T-helper 2 cell treated with Interferon-gamma antibody and Interleukin-4, amounts not matched to agents 5 μg/mL and 100 μg/mL, for 36 hours (primary cell): ENCODE data around the gene MCF2L2.

Experiments
- DNase-seq: peaks from one replicate; pipeline ENCODE4 v3.0.0; 2021; ENCODE audit warnings: low spot score
- H3K27ac Mint-ChIP-seq: one replicate; pipeline ENCODE4 v1.8.0; 2021; ENCODE audit warnings: mild to moderate bottlenecking, mixed read lengths
- H3K27me3 Mint-ChIP-seq: one replicate; pipeline ENCODE4 v1.8.0; 2021; ENCODE audit warnings: low read depth, mixed read lengths
- H3K36me3 Mint-ChIP-seq: one replicate; pipeline ENCODE4 v1.8.0; 2021; ENCODE audit warnings: low read depth, mixed read lengths
- H3K4me1 Mint-ChIP-seq: one replicate; pipeline ENCODE4 v1.8.0; 2021; ENCODE audit warnings: low read depth, mixed read lengths
- H3K4me3 Mint-ChIP-seq: one replicate; pipeline ENCODE4 v1.8.0; 2022; ENCODE audit warnings: mild to moderate bottlenecking, moderate library complexity, mixed read lengths
- H3K9me3 Mint-ChIP-seq: one replicate; pipeline ENCODE4 v1.8.0; 2021; ENCODE audit warnings: mixed read lengths

Gene MCF2L2

DNA sequence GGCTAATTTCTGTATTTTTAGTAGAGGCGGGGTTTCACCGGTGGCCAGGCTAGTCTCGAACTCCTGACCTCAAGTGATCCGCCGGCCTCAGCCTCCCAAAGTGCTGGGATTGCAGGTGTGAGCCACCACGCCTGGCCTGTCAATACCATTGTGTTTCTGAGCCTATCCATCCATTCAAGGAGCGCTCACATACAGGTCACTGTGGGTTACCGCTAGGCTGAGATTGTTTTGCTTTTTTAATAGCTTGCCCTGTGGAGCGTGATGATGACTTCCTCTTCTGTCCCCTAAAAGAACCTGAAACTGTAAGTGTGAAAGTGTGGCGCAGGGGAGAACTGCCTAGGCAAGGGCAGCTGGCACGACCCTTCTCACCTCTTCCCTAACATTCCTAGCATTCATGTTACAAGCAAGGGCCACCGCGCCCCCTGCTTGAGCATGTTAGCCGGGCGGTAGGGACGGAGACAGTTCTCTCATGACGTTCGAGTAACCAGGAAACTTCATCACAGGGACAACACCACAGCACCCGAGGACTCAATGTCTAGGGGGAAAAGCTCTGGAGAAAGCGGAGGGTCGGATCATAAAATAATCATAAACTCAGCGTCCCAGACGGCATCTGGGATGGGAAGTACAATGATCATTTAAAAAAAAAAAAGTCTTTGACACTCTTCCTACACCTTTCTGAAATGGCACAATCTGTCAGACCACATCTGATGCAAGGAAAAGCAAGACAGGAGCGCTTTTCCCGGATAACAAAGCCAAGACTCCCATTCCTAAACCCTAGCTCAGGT, 266.7 kb downstream of the MCF2L2 start:
- peaks cover 12% of the 10 kb centered on the region for H3K4me1 Mint-ChIP-seq
- peak overlapping the region; percentile 68 for H3K27ac Mint-ChIP-seq
- H3K27me3 Mint-ChIP-seq, result peaks cover 5% of the 10 kb centered on the region
- H3K9me3 Mint-ChIP-seq, result no peaks in the 10 kb centered on the region
- no peak for DNase-seq
- no peaks in the 10 kb centered on the region for H3K36me3 Mint-ChIP-seq
- peak overlapping the region; percentile 86 for H3K4me3 Mint-ChIP-seq

DNA sequence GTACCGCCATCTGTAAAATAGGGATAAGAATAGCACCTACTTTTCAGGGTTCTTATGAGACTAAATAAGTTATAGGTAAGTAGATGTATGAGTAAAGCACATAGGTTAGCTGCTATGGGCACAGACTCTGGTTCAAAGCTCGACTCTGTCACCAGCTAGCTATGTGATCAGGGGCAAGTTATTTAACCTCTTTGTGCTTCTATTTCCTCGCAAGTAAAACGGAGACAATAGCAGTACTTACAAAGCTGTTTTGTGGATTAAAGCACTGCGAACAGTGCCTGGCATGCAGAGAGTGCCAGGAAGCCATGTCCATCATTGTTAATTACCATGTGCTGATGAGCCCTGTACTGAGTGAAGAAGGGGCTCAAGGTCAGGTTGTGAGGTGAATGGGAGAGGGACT, 267.8 kb downstream of the MCF2L2 start:
- no peak overlapping the region for H3K27ac Mint-ChIP-seq
- H3K4me1 Mint-ChIP-seq, result peaks cover 12% of the 10 kb centered on the region
- no peak for DNase-seq
- H3K9me3 Mint-ChIP-seq, result no peaks in the 10 kb centered on the region
- H3K27me3 Mint-ChIP-seq, result peaks cover 5% of the 10 kb centered on the region
- H3K4me3 Mint-ChIP-seq, result no peak overlapping the region
- H3K36me3 Mint-ChIP-seq, result no peaks in the 10 kb centered on the region

DNA sequence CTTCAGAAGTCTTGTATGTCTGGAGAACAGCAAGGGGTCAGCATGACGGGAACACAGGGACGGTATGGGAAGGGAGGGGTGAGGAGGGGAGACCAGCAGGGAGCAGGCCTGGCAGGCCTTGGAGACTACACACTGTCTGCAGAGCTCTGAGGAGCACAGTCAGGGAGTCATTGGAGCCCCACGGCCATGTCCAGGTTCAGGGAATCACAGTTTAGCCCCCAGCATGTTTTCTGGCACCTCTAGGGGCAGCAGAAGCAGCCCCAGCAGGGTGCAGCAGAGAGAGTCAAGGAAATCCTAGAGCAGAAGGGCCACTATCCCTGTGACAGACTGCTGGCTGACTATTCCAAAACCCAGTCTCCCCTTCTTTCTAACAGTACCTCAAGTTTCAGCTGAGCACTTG, 269.1 kb downstream of the MCF2L2 start:
- DNase-seq, result no peak
- H3K27me3 Mint-ChIP-seq, result peaks cover 5% of the 10 kb centered on the region
- no peaks in the 10 kb centered on the region for H3K36me3 Mint-ChIP-seq
- no peaks in the 10 kb centered on the region for H3K9me3 Mint-ChIP-seq
- peaks cover 12% of the 10 kb centered on the region for H3K4me1 Mint-ChIP-seq
- no peak overlapping the region for H3K4me3 Mint-ChIP-seq
- H3K27ac Mint-ChIP-seq, result no peak overlapping the region

DNA sequence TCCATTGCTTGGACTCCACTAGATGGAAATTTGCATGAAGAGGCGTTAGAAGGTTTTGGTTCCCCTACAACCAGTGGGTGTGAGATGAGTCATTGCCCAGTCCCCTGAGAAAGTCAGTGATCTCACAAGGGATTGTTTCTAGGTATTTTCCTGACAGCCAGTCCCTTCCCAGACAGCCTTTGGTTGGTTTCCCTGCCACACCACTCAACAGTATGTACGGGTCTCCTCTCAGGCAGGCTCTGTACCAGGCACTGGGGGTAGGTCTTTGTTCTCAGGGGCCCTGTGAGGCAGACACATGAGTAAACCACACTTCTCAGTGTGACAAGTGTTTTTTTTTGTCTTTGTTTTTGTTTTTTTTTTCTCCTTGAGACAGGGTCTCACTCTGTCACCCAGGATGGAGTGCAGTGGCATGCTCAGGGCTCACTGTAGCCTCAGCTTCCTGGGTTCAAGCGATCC, 269.8 kb downstream of the MCF2L2 start:
- Mint-ChIP-seq H3K27me3 (peaks cover 5% of the 10 kb centered on the region), H3K4me3 (no peak overlapping the region), H3K36me3 (no peaks in the 10 kb centered on the region), H3K4me1 (peaks cover 12% of the 10 kb centered on the region), H3K27ac (no peak overlapping the region), H3K9me3 (no peaks in the 10 kb centered on the region)
- DNase-seq, result peak; percentile 74

- H3K4me1 Mint-ChIP-seq, result peaks cover 12% of the 10 kb centered on the region
- DNase-seq, result no peak
- no peaks in the 10 kb centered on the region for H3K9me3 Mint-ChIP-seq
- H3K27me3 Mint-ChIP-seq, result peaks cover 5% of the 10 kb centered on the region
- H3K27ac Mint-ChIP-seq, result no peak overlapping the region
- H3K36me3 Mint-ChIP-seq, result no peaks in the 10 kb centered on the region
- no peak overlapping the region for H3K4me3 Mint-ChIP-seq
Measured at GRCh38 chr3:183158113-183158512, 270.3 kb downstream of the MCF2L2 start.

GRCh38 chr3:183156266-183156665, 272.2 kb downstream of the MCF2L2 start:
- no peak for DNase-seq
- Mint-ChIP-seq H3K9me3 (no peaks in the 10 kb centered on the region), H3K27me3 (no peaks in the 10 kb centered on the region), H3K36me3 (no peaks in the 10 kb centered on the region), H3K27ac (no peak overlapping the region), H3K4me3 (no peak overlapping the region), H3K4me1 (peaks cover 4% of the 10 kb centered on the region)

DNA sequence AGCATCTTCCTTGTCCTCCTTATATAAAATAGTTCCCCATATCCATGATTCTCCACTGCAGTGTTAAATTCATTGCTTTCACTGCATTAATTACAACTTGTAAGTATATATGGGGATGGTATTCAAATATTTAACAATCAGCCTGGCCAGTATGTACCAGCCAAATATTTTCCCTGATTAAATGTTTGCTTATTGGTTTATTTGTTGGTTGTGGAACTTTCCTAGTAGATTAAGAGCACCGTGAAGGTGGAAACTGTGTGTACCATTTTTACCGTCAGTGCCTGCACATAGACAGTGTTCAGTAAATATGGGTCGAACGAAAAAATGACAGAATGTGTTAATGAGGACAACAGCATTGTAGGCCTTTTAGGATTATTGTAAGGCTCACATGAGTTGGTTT, 272.9 kb downstream of the MCF2L2 start:
- Mint-ChIP-seq H3K4me3 (no peak overlapping the region), H3K27ac (no peak overlapping the region), H3K4me1 (peaks cover 4% of the 10 kb centered on the region), H3K27me3 (no peaks in the 10 kb centered on the region), H3K9me3 (no peaks in the 10 kb centered on the region), H3K36me3 (no peaks in the 10 kb centered on the region)
- DNase-seq, result no peak

DNA sequence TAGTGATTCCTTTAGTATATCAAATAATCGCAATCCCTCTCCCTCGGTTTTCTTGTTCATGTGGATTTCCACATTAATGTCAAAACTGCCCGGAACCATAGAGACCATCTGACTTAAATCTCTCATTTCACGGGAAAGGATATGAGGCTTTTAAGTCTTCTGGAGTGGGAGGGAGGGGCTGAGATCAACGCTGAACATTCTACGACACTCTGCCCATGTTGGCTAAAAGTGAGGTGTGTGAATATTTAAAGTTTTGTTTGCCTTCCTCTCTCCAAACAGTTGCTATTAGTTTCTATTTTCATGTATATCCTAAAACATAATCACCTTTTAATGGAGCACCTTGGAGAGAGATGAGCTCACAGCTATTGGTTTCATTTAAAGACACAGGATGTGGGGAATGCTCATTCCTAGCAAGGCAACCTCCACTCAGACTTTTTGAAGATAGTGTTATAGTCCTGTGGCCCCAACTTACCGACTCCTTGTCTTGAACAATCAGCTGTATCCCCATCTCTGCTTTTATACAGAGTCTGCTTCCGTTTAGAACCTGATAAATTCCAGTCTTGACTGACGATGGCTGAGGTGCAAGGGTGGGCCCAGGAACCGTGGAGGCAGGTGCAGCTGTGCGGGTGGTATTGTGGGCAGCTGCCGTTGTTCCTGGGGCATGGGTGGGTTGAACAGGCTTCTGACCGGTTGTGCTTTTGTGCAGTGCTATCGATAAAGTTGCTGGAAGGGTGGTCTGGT, 275.0 kb downstream of the MCF2L2 start:
- Mint-ChIP-seq H3K4me1 (no peaks in the 10 kb centered on the region), H3K27me3 (no peaks in the 10 kb centered on the region), H3K27ac (no peak overlapping the region), H3K9me3 (no peaks in the 10 kb centered on the region), H3K4me3 (no peak overlapping the region), H3K36me3 (no peaks in the 10 kb centered on the region)
- no peak for DNase-seq

GRCh38 chr3:183151821-183152351, 276.5 kb downstream of the MCF2L2 start:
- DNase-seq, result no peak
- no peaks in the 10 kb centered on the region for H3K9me3 Mint-ChIP-seq
- no peaks in the 10 kb centered on the region for H3K27me3 Mint-ChIP-seq
- H3K27ac Mint-ChIP-seq, result no peak overlapping the region
- no peaks in the 10 kb centered on the region for H3K4me1 Mint-ChIP-seq
- H3K4me3 Mint-ChIP-seq, result no peak overlapping the region
- H3K36me3 Mint-ChIP-seq, result no peaks in the 10 kb centered on the region

- no peak for DNase-seq
- Mint-ChIP-seq H3K27ac (no peak overlapping the region), H3K36me3 (no peaks in the 10 kb centered on the region), H3K4me1 (no peaks in the 10 kb centered on the region), H3K9me3 (no peaks in the 10 kb centered on the region), H3K4me3 (no peak overlapping the region), H3K27me3 (no peaks in the 10 kb centered on the region)
Measured at GRCh38 chr3:183151086-183151485, 277.3 kb downstream of the MCF2L2 start.

- Mint-ChIP-seq H3K4me3 (no peak overlapping the region), H3K27ac (no peak overlapping the region), H3K36me3 (no peaks in the 10 kb centered on the region), H3K27me3 (no peaks in the 10 kb centered on the region), H3K9me3 (no peaks in the 10 kb centered on the region), H3K4me1 (no peaks in the 10 kb centered on the region)
- DNase-seq, result no peak
Measured at GRCh38 chr3:183149915-183150750, 278.3 kb downstream of the MCF2L2 start.

GRCh38 chr3:183148056-183148455, 280.4 kb downstream of the MCF2L2 start:
- Mint-ChIP-seq H3K4me1 (no peaks in the 10 kb centered on the region), H3K36me3 (no peaks in the 10 kb centered on the region), H3K27ac (no peak overlapping the region), H3K4me3 (no peak overlapping the region), H3K9me3 (no peaks in the 10 kb centered on the region), H3K27me3 (no peaks in the 10 kb centered on the region)
- DNase-seq, result no peak

GRCh38 chr3:183144363-183144762, 284.1 kb downstream of the MCF2L2 start:
- H3K9me3 Mint-ChIP-seq, result no peaks in the 10 kb centered on the region
- H3K4me1 Mint-ChIP-seq, result no peaks in the 10 kb centered on the region
- DNase-seq, result no peak
- H3K4me3 Mint-ChIP-seq, result no peak overlapping the region
- no peaks in the 10 kb centered on the region for H3K36me3 Mint-ChIP-seq
- no peaks in the 10 kb centered on the region for H3K27me3 Mint-ChIP-seq
- no peak overlapping the region for H3K27ac Mint-ChIP-seq

- no peaks in the 10 kb centered on the region for H3K4me1 Mint-ChIP-seq
- DNase-seq, result no peak
- no peak overlapping the region for H3K27ac Mint-ChIP-seq
- no peaks in the 10 kb centered on the region for H3K27me3 Mint-ChIP-seq
- no peaks in the 10 kb centered on the region for H3K9me3 Mint-ChIP-seq
- no peaks in the 10 kb centered on the region for H3K36me3 Mint-ChIP-seq
- no peak overlapping the region for H3K4me3 Mint-ChIP-seq
Measured at GRCh38 chr3:183142199-183142598, 286.2 kb downstream of the MCF2L2 start.
